Hepatocyte (in vitro differentiated cells): ENCODE measurements around the gene SLC52A3.

Experiments
- EZH2 ChIP-seq: fragments of 200-600 bp; sonication (generic); IDR thresholded peaks from 2 replicates; pipeline ENCODE4 v1.6.1; 2016; ENCODE audit warnings: antibody characterized with exemption, mild to moderate bottlenecking, borderline replicate concordance
- TF ChIP-seq, protein P1 (sequence below): fragments of 200-600 bp; sonication (generic); IDR thresholded peaks from 2 replicates; pipeline ENCODE4 v1.5.1; 2016; ENCODE audit warnings: antibody characterized with exemption, mild to moderate bottlenecking; ENCODE audit not compliant: poor library complexity

- TF ChIP-seq, protein P1, sequence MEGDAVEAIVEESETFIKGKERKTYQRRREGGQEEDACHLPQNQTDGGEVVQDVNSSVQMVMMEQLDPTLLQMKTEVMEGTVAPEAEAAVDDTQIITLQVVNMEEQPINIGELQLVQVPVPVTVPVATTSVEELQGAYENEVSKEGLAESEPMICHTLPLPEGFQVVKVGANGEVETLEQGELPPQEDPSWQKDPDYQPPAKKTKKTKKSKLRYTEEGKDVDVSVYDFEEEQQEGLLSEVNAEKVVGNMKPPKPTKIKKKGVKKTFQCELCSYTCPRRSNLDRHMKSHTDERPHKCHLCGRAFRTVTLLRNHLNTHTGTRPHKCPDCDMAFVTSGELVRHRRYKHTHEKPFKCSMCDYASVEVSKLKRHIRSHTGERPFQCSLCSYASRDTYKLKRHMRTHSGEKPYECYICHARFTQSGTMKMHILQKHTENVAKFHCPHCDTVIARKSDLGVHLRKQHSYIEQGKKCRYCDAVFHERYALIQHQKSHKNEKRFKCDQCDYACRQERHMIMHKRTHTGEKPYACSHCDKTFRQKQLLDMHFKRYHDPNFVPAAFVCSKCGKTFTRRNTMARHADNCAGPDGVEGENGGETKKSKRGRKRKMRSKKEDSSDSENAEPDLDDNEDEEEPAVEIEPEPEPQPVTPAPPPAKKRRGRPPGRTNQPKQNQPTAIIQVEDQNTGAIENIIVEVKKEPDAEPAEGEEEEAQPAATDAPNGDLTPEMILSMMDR = no peak
- TF ChIP-seq EZH2 = no peak
Observed at GRCh38 chr20:741620-742019, 26.7 kb downstream of the SLC52A3 start.
